ENCODE results near the gene TMEM63C.

DNA sequence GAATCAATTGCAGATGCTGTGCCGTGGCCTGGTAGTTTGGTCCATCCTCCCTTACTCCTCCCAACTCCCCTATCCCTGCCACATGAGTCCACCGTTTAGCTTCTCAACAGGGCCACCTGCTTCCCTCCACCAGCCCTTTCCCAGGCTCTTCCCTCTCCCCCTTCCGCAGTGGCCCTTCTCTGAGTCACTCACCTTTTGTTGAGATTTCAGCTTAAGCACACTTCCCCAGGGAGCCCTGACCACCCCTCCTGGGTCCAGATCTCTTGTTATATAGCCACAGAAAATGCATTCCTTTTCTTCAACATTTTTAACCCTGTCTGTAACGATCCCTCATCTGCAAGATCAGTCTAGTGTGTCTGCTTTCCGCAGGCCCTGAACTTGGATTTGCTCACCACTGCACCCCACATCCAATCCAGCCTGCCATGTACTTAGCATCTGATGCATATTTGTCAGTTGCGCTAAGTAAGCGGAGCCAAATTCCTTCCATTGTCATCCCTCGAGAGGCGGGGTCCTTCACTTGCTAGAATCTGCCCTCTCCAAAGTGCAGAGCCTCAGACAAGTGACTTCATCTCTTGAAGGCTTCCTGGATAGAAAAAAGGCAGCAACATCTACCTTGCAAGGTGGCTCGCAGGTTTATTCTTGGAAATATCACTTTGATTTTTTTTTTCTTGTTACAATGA is 41.1 kb downstream of the TMEM63C start:
- TF ChIP-seq, protein P1, sequence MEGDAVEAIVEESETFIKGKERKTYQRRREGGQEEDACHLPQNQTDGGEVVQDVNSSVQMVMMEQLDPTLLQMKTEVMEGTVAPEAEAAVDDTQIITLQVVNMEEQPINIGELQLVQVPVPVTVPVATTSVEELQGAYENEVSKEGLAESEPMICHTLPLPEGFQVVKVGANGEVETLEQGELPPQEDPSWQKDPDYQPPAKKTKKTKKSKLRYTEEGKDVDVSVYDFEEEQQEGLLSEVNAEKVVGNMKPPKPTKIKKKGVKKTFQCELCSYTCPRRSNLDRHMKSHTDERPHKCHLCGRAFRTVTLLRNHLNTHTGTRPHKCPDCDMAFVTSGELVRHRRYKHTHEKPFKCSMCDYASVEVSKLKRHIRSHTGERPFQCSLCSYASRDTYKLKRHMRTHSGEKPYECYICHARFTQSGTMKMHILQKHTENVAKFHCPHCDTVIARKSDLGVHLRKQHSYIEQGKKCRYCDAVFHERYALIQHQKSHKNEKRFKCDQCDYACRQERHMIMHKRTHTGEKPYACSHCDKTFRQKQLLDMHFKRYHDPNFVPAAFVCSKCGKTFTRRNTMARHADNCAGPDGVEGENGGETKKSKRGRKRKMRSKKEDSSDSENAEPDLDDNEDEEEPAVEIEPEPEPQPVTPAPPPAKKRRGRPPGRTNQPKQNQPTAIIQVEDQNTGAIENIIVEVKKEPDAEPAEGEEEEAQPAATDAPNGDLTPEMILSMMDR (IDR thresholded peaks at IDR 0.05; ENCODE audit: low read length) = no peak
- no peak for TF ChIP-seq EZH2phosphoT487 (IDR thresholded peaks at IDR 0.05; ENCODE audit: low read length)
- TF ChIP-seq EZH2 (optimal IDR thresholded peaks at IDR 0.05; ENCODE audit: low read depth, low read length) = no peak

Measured in MM.1S (cell line).